Measurements from ENCODE around the gene OCLN. TPM values are rescaled to one million over a fixed set of nuclear protein-coding genes. Genes with fewer than 3 reads are reported as not detected.
"Not testable (repeated sequence)": the region's sequence is repeated elsewhere in the genome, so short reads cannot be mapped to it uniquely, and the experiment has no call there.

Gene OCLN
- polyA plus RNA-seq, 1 donor from 2014 or later: 6.5 TPM

- Histone ChIP-seq H3K27me3 (ENCODE audit: insufficient read depth, low read depth, low read length) (no peaks in the 10 kb centered on the region), H3K9ac (ENCODE audit: low read length) (no peak overlapping the region), H3K27ac (ENCODE audit: low read length) (no peak overlapping the region), H4K20me1 (ENCODE audit: insufficient read depth) (no peaks in the 10 kb centered on the region), H2AFZ (ENCODE audit: low read depth, low read length) (no peak overlapping the region), H3K36me3 (ENCODE audit: insufficient read depth, low read length) (no peaks in the 10 kb centered on the region), H3K9me2 (ENCODE audit: insufficient read depth, low read length) (no peaks in the 10 kb centered on the region), H3F3A (ENCODE audit: insufficient read depth, low read length, poor library complexity, severe bottlenecking) (no peaks in the 10 kb centered on the region), H3K79me2 (replicated peaks; ENCODE audit: insufficient read depth, low read length) (no peaks in the 10 kb centered on the region), H3K4me2 (ENCODE audit: low read length) (no peak overlapping the region), H3K4me3 (ENCODE audit: low read length) (no peak overlapping the region), H3K9me3 (ENCODE audit: low read length) (no peaks in the 10 kb centered on the region)
- no peak for TF ChIP-seq SMC3 (conservative IDR thresholded peaks at IDR 0.05; ENCODE audit: poor library complexity)
- no peak for TF ChIP-seq EZH2 (IDR thresholded peaks at IDR 0.05; ENCODE audit: borderline replicate concordance, insufficient read depth, low read length, poor library complexity, severe bottlenecking)
- no peak for TF ChIP-seq MXI1 (conservative IDR thresholded peaks at IDR 0.05; ENCODE audit: poor library complexity, severe bottlenecking)
- no peak for TF ChIP-seq CTCF (IDR thresholded peaks at IDR 0.05; ENCODE audit: poor library complexity, severe bottlenecking)
Measured at GRCh38 chr5:69451941-69452647, 40.5 kb upstream of the OCLN start.

GRCh38 chr5:69453487-69453886 is 39.1 kb upstream of the OCLN start:
- H3F3A ChIP-seq (ENCODE audit: insufficient read depth, low read length, poor library complexity, severe bottlenecking); H3K27me3 ChIP-seq (ENCODE audit: insufficient read depth, low read depth, low read length); H3K4me2 ChIP-seq (ENCODE audit: low read length); H4K20me1 ChIP-seq (ENCODE audit: insufficient read depth); H3K36me3 ChIP-seq (ENCODE audit: insufficient read depth, low read length); H3K27ac ChIP-seq (ENCODE audit: low read length); H3K9ac ChIP-seq (ENCODE audit: low read length); H3K4me3 ChIP-seq (ENCODE audit: low read length); H3K9me2 ChIP-seq (ENCODE audit: insufficient read depth, low read length); H3K9me3 ChIP-seq (ENCODE audit: low read length); H3K79me2 ChIP-seq (replicated peaks; ENCODE audit: insufficient read depth, low read length); H2AFZ ChIP-seq (ENCODE audit: low read depth, low read length): not testable (repeated sequence)

GRCh38 chr5:69454460-69455249 is 37.9 kb upstream of the OCLN start:
- Histone ChIP-seq H3K36me3 (ENCODE audit: insufficient read depth, low read length) (no peaks in the 10 kb centered on the region), H3K27ac (ENCODE audit: low read length) (no peak overlapping the region), H3K4me2 (ENCODE audit: low read length) (no peak overlapping the region), H3K9me2 (ENCODE audit: insufficient read depth, low read length) (no peaks in the 10 kb centered on the region), H2AFZ (ENCODE audit: low read depth, low read length) (no peak overlapping the region), H3K4me3 (ENCODE audit: low read length) (no peak overlapping the region), H3F3A (ENCODE audit: insufficient read depth, low read length, poor library complexity, severe bottlenecking) (no peaks in the 10 kb centered on the region), H3K27me3 (ENCODE audit: insufficient read depth, low read depth, low read length) (no peaks in the 10 kb centered on the region), H4K20me1 (ENCODE audit: insufficient read depth) (no peaks in the 10 kb centered on the region), H3K79me2 (replicated peaks; ENCODE audit: insufficient read depth, low read length) (no peaks in the 10 kb centered on the region), H3K9me3 (ENCODE audit: low read length) (no peaks in the 10 kb centered on the region), H3K9ac (ENCODE audit: low read length) (no peak overlapping the region)
- no peak for TF ChIP-seq CTCF (IDR thresholded peaks at IDR 0.05; ENCODE audit: poor library complexity, severe bottlenecking)
- no peak for TF ChIP-seq POLR2AphosphoS5 (IDR thresholded peaks at IDR 0.05)
- TF ChIP-seq TAF1 (IDR thresholded peaks at IDR 0.05; ENCODE audit: low read depth): no peak
- TF ChIP-seq REST (IDR thresholded peaks at IDR 0.05; ENCODE audit: borderline replicate concordance): no peak

- H3K9me2 ChIP-seq (ENCODE audit: insufficient read depth, low read length); H3K36me3 ChIP-seq (ENCODE audit: insufficient read depth, low read length); H4K20me1 ChIP-seq (ENCODE audit: insufficient read depth); H3K9ac ChIP-seq (ENCODE audit: low read length); H3K9me3 ChIP-seq (ENCODE audit: low read length); H3F3A ChIP-seq (ENCODE audit: insufficient read depth, low read length, poor library complexity, severe bottlenecking); H3K4me2 ChIP-seq (ENCODE audit: low read length); H3K27me3 ChIP-seq (ENCODE audit: insufficient read depth, low read depth, low read length); H3K27ac ChIP-seq (ENCODE audit: low read length); H3K79me2 ChIP-seq (replicated peaks; ENCODE audit: insufficient read depth, low read length); H2AFZ ChIP-seq (ENCODE audit: low read depth, low read length); H3K4me3 ChIP-seq (ENCODE audit: low read length): not testable (repeated sequence)
Measured at GRCh38 chr5:69455428-69455988, 37.1 kb upstream of the OCLN start.

Measured in neural cell (in vitro differentiated cells).